Vagina (tissue), 2 donors: ENCODE measurements around the gene RASA1. TPM values are rescaled to one million over a fixed set of nuclear protein-coding genes. Genes with fewer than 3 reads are reported as not detected.

Experiments
- DNase-seq, 2 donors: peaks; one replicate each; pipeline ENCODE4 v3.0.0-alpha.2; 2017; ENCODE audit errors: extremely low spot score in 2 of 2
- H3K27ac ChIP-seq: fragments of 200-600 bp; sonication (generic); one replicate; pipeline ENCODE4 v1.5.1; 2019
- H3K27me3 ChIP-seq: fragments of 200-600 bp; sonication (generic); one replicate; pipeline ENCODE4 v1.5.1; 2019
- H3K36me3 ChIP-seq, 2 donors: fragments of 200-600 bp; sonication (generic); one replicate each; pipeline ENCODE4 v1.5.1; 2017 to 2019
- H3K4me1 ChIP-seq: fragments of 200-600 bp; sonication (generic); one replicate; pipeline ENCODE4 v1.5.1; 2019
- H3K4me3 ChIP-seq, 2 donors: fragments of 200-600 bp; sonication (generic); 1 replicate in 1 of 2; 2 replicates in 1 of 2; pipeline ENCODE4 v1.5.1; 2016 to 2019
- H3K9me3 ChIP-seq: fragments of 200-600 bp; sonication (generic); one replicate; pipeline ENCODE4 v1.5.1; 2019
- CTCF ChIP-seq, 3 experiments: fragments of 450-650 bp in 2 of 3; fragments of 200-600 bp in 1 of 3; sonication (generic) in 1 of 3; IDR thresholded peaks; one replicate each; pipeline ENCODE4 v1.5.1; 2017 to 2019; ENCODE audit warnings: antibody characterized with exemption in 3 of 3, mild to moderate bottlenecking in 2 of 3, moderate library complexity in 2 of 3
- POLR2A ChIP-seq, 2 donors: fragments of 450-650 bp; IDR thresholded peaks; one replicate each; pipeline ENCODE4 v1.6.1; 2017; ENCODE audit warnings: antibody characterized with exemption in 2 of 2, mild to moderate bottlenecking in 2 of 2, moderate library complexity in 2 of 2
- POLR2AphosphoS5 ChIP-seq, 2 donors: sonication (generic); formaldehyde crosslinking; IDR thresholded peaks; one replicate each; pipeline ENCODE4 v1.9.0; 2017; ENCODE audit warnings: antibody characterized with exemption in 2 of 2, mild to moderate bottlenecking in 2 of 2, low read depth in 1 of 2; ENCODE audit not compliant: insufficient read depth in 1 of 2
- intact Hi-C: fragments of 100-400 bp; cut with DNase I; formaldehyde crosslinking; loops from one replicate; pipeline ENCODE4 v1.15.1; 2023
- total RNA-seq: library from RNA; depleted of rRNA; stranded (reverse); fragments of >200 nt; gene quantifications from one replicate; pipeline ENCODE4 v1.2.3, GENCODE V29; 2016

The RASA1 gene
- total RNA-seq, 1 donor from 2014 or later: 22.1 TPM

- Histone ChIP-seq H3K36me3 (peaks cover 0 to 79% of the 10 kb centered on the region in 2 donors), H3K27ac (no peak overlapping the region), H3K27me3 (no peaks in the 10 kb centered on the region), H3K4me1 (no peaks in the 10 kb centered on the region), H3K9me3 (no peaks in the 10 kb centered on the region), H3K4me3 (no peak overlapping the region)
- DNase-seq: no peak
- intact Hi-C loops: no loop called here
- TF ChIP-seq POLR2AphosphoS5 (IDR thresholded peaks at IDR 0.05; ENCODE audit: insufficient read depth in 1 of 2, low read depth in 1 of 2): no peak
- no peak for TF ChIP-seq POLR2A (IDR thresholded peaks at IDR 0.05)
- no peak for TF ChIP-seq CTCF (IDR thresholded peaks at IDR 0.05)
Measured at GRCh38 chr5:87390576-87391199, 123.0 kb downstream of the RASA1 start.

DNA sequence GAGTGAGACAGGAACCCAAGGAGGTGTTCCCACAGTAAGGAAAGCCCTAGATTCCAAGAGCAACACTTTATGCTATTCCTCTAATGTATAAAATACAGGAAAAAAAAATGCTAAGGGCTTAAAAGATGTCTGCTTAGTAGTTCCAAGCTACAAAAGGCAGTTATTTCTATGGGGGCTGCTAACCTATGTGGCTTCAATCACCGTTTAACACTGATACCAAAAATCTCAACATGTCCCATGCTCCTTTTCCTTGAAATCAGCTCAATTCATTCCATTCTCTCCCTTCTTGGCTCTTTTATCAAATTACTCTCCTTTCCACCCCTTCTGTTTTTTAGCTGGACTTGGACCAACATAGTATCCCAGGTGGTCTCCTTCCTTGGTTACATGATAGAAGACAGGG lies 124.5 kb downstream of the RASA1 start:
- Histone ChIP-seq H3K4me1 (no peaks in the 10 kb centered on the region), H3K27me3 (no peaks in the 10 kb centered on the region), H3K4me3 (no peak overlapping the region), H3K9me3 (no peaks in the 10 kb centered on the region), H3K36me3 (peaks cover 0 to 92% of the 10 kb centered on the region in 2 donors), H3K27ac (no peak overlapping the region)
- no peak for DNase-seq
- intact Hi-C loops: no loop called here
- TF ChIP-seq CTCF (IDR thresholded peaks at IDR 0.05) (no peak), POLR2A (IDR thresholded peaks at IDR 0.05) (no peak), POLR2AphosphoS5 (IDR thresholded peaks at IDR 0.05; ENCODE audit: insufficient read depth in 1 of 2, low read depth in 1 of 2) (no peak)

GRCh38 chr5:87392801-87393200 lies 125.1 kb downstream of the RASA1 start:
- intact Hi-C loops: no loop called here
- H3K27ac ChIP-seq: no peak overlapping the region
- no peak for TF ChIP-seq POLR2AphosphoS5 (IDR thresholded peaks at IDR 0.05; ENCODE audit: insufficient read depth in 1 of 2, low read depth in 1 of 2)
- no peaks in the 10 kb centered on the region for H3K9me3 ChIP-seq
- H3K36me3 ChIP-seq: peaks cover 0 to 92% of the 10 kb centered on the region in 2 donors
- no peak for DNase-seq
- no peaks in the 10 kb centered on the region for H3K4me1 ChIP-seq
- no peak overlapping the region for H3K4me3 ChIP-seq
- no peaks in the 10 kb centered on the region for H3K27me3 ChIP-seq

- H3K27me3 ChIP-seq: no peaks in the 10 kb centered on the region
- H3K9me3 ChIP-seq: no peaks in the 10 kb centered on the region
- intact Hi-C loops: no loop called here
- TF ChIP-seq CTCF (IDR thresholded peaks at IDR 0.05): no peak
- no peak for DNase-seq
- no peak overlapping the region for H3K4me3 ChIP-seq
- no peak overlapping the region for H3K27ac ChIP-seq
- peaks cover 0 to 92% of the 10 kb centered on the region in 2 donors for H3K36me3 ChIP-seq
- no peaks in the 10 kb centered on the region for H3K4me1 ChIP-seq
Measured at GRCh38 chr5:87393331-87393730, 125.6 kb downstream of the RASA1 start.

GRCh38 chr5:87394411-87395165 lies 126.9 kb downstream of the RASA1 start:
- no peak overlapping the region for H3K4me3 ChIP-seq
- intact Hi-C loops: no loop called here
- DNase-seq: no peak
- no peaks in the 10 kb centered on the region for H3K4me1 ChIP-seq
- TF ChIP-seq POLR2AphosphoS5 (IDR thresholded peaks at IDR 0.05; ENCODE audit: insufficient read depth in 1 of 2, low read depth in 1 of 2) (no peak), CTCF (IDR thresholded peaks at IDR 0.05) (no peak), POLR2A (IDR thresholded peaks at IDR 0.05) (no peak)
- no peaks in the 10 kb centered on the region for H3K27me3 ChIP-seq
- H3K27ac ChIP-seq: no peak overlapping the region
- no peaks in the 10 kb centered on the region for H3K9me3 ChIP-seq
- peaks cover 0 to 88% of the 10 kb centered on the region in 2 donors for H3K36me3 ChIP-seq
